Esophagus squamous epithelium (tissue), 5 donors: Measurements from ENCODE around the gene VIM. TPM values are rescaled to one million over a fixed set of nuclear protein-coding genes. Genes with fewer than 3 reads are reported as not detected.

ENCODE experiments used
- DNase-seq: peaks from one replicate; lab custom pipeline; 2025; lab: John Stamatoyannopoulos, UW
- H3K27ac ChIP-seq, 4 donors: fragments of 200-600 bp; sonication (generic); one replicate each; pipeline ENCODE4 v1.5.1; 2016 to 2019; ENCODE audit warnings: mild to moderate bottlenecking in 1 of 4
- H3K27me3 ChIP-seq, 4 donors: fragments of 200-600 bp; sonication (generic); 1 replicate in 3 of 4; 2 replicates in 1 of 4; pipeline versions ENCODE4 v1.5.1 to v1.6.0; 2017 to 2021; ENCODE audit warnings: antibody characterized with exemption in 1 of 4
- H3K36me3 ChIP-seq, 3 donors: fragments of 200-600 bp; sonication (generic); one replicate each; pipeline ENCODE4 v1.5.1; 2016 to 2019
- H3K4me1 ChIP-seq, 3 donors: fragments of 200-600 bp; sonication (generic); one replicate each; pipeline ENCODE4 v1.5.1; 2017 to 2019
- H3K4me3 ChIP-seq, 4 donors: fragments of 200-600 bp; sonication (generic); 1 replicate in 3 of 4; 2 replicates in 1 of 4; pipeline ENCODE4 v1.5.1; 2016 to 2019; ENCODE audit warnings: mild to moderate bottlenecking in 2 of 4, moderate library complexity in 1 of 4
- H3K9me3 ChIP-seq, 3 donors: fragments of 200-600 bp; sonication (generic); one replicate each; pipeline ENCODE4 v1.5.1; 2016 to 2019
- CTCF ChIP-seq, 6 experiments: fragments of 450-650 bp in 4 of 6; fragments of 200-600 bp in 2 of 6; sonication (generic) in 2 of 6; IDR thresholded peaks; one replicate each; pipeline ENCODE4 v1.5.1; 2016 to 2019; ENCODE audit warnings: antibody characterized with exemption in 6 of 6, mild to moderate bottlenecking in 4 of 6, moderate library complexity in 4 of 6
- POLR2A ChIP-seq, 4 donors: fragments of 450-650 bp; IDR thresholded peaks; one replicate each; pipeline ENCODE4 v1.6.1; 2017; ENCODE audit warnings: antibody characterized with exemption in 4 of 4, mild to moderate bottlenecking in 4 of 4, moderate library complexity in 3 of 4
- WGBS, 2 donors: methylation state at CpG; one replicate each; pipeline ENCODE4 v1.1.5; 2018; 5-methylcytosine and 5-hydroxymethylcytosine counted together
- intact Hi-C: fragments of 100-400 bp; cut with DNase I; formaldehyde crosslinking; loops from one replicate; pipeline ENCODE4 v1.15.0; 2022
- total RNA-seq, 4 donors: library from RNA; depleted of rRNA; stranded (reverse); fragments of >200 nt; gene quantifications; one replicate each; pipeline ENCODE4 v1.1.0, GENCODE V29; 2016
- donor health status: DM: yes; HTN: yes; CAD: no.

Gene VIM
- total RNA-seq, 4 donors from 2014 or later = 55.2 to 1,252 (median 375) TPM

- intact Hi-C loops = no loop called here
- DNase-seq = no peak
- H3K27me3 ChIP-seq = no peaks in the 10 kb centered on the region
- peaks cover 4 to 31% (median 8%) of the 10 kb centered on the region in 3 donors for H3K4me1 ChIP-seq
- no peaks in the 10 kb centered on the region for H3K9me3 ChIP-seq
- no peaks in the 10 kb centered on the region for H3K36me3 ChIP-seq
- TF ChIP-seq CTCF (IDR thresholded peaks at IDR 0.05) = no peak
- no peak for TF ChIP-seq POLR2A (IDR thresholded peaks at IDR 0.05)
- peak overlapping the region; percentile 85 to 95 (median 94) for H3K27ac ChIP-seq
- 11 to 13% methylated on average over 3 of the region's 3 CpGs for WGBS, 2 donors
- peak overlapping the region; percentile 56 to 90 (median 72) for H3K4me3 ChIP-seq
Measured at GRCh38 chr10:17201794-17202116, 26.3 kb upstream of the VIM start.

GRCh38 chr10:17202506-17202905 is 25.5 kb upstream of the VIM start:
- no peak for DNase-seq
- no peak overlapping the region for H3K4me3 ChIP-seq
- H3K4me1 ChIP-seq = peaks cover 4 to 29% (median 8%) of the 10 kb centered on the region in 3 donors
- no peaks in the 10 kb centered on the region for H3K27me3 ChIP-seq
- TF ChIP-seq POLR2A (IDR thresholded peaks at IDR 0.05) (no peak), CTCF (IDR thresholded peaks at IDR 0.05) (no peak)
- 89 to 95% methylated on average over 2 of the region's 2 CpGs for WGBS, 2 donors
- intact Hi-C loops = no loop called here
- H3K27ac ChIP-seq = no peak overlapping the region
- H3K36me3 ChIP-seq = no peaks in the 10 kb centered on the region
- no peaks in the 10 kb centered on the region for H3K9me3 ChIP-seq

- Histone ChIP-seq H3K4me3 (no peak overlapping the region), H3K27ac (no peak overlapping the region), H3K36me3 (no peaks in the 10 kb centered on the region), H3K9me3 (no peaks in the 10 kb centered on the region), H3K27me3 (no peaks in the 10 kb centered on the region), H3K4me1 (peaks cover 4 to 29% (median 8%) of the 10 kb centered on the region in 3 donors)
- intact Hi-C loops = no loop called here
- TF ChIP-seq CTCF (IDR thresholded peaks at IDR 0.05) = no peak
- WGBS, 2 donors = 79 to 87% methylated on average over 4 of the region's 4 CpGs
- no peak for DNase-seq
Measured at GRCh38 chr10:17202999-17203398, 25.0 kb upstream of the VIM start.

GRCh38 chr10:17203416-17203815 is 24.6 kb upstream of the VIM start:
- peaks cover 4 to 29% (median 8%) of the 10 kb centered on the region in 3 donors for H3K4me1 ChIP-seq
- no peaks in the 10 kb centered on the region for H3K27me3 ChIP-seq
- no peak overlapping the region for H3K4me3 ChIP-seq
- no peak for DNase-seq
- H3K9me3 ChIP-seq = no peaks in the 10 kb centered on the region
- intact Hi-C loops = no loop called here
- WGBS, 2 donors = 41 to 48% methylated on average over 3 of the region's 3 CpGs
- no peaks in the 10 kb centered on the region for H3K36me3 ChIP-seq
- TF ChIP-seq POLR2A (IDR thresholded peaks at IDR 0.05) = no peak
- TF ChIP-seq CTCF (IDR thresholded peaks at IDR 0.05) = no peak
- H3K27ac ChIP-seq = no peak overlapping the region

GRCh38 chr10:17206210-17206709 is 21.8 kb upstream of the VIM start:
- Histone ChIP-seq H3K9me3 (no peaks in the 10 kb centered on the region), H3K36me3 (no peaks in the 10 kb centered on the region), H3K4me1 (peaks cover 4 to 7% (median 5%) of the 10 kb centered on the region in 3 donors), H3K27me3 (no peaks in the 10 kb centered on the region), H3K4me3 (no peak overlapping the region), H3K27ac (peak overlapping the region in 2 of 4 donors; percentile 54 to 62)
- TF ChIP-seq CTCF (IDR thresholded peaks at IDR 0.05) (no peak), POLR2A (IDR thresholded peaks at IDR 0.05) (no peak)
- no peak for DNase-seq
- 47 to 58% methylated on average over 7 of the region's 7 CpGs for WGBS, 2 donors
- intact Hi-C loops = no loop called here
